GM10248 (cell line): ENCODE measurements around the gene HMCN2.
"Not testable (repeated sequence)": the region's sequence is repeated elsewhere in the genome, so short reads cannot be mapped to it uniquely, and the experiment has no call there.

ENCODE experiments used
- CTCF ChIA-PET: fragments of 300-600 bp; sonication (Branson Sonifier 250); formaldehyde crosslinking; extraction: SDS; loops from one replicate; lab custom pipeline; 2021; ENCODE audit warnings: antibody characterized with exemption; lab: Yijun Ruan, JAX
- POLR2A ChIA-PET: fragments of 350-650 bp; sonication (Branson Sonifier 250); formaldehyde crosslinking; extraction: SDS; loops from one replicate; lab custom pipeline; 2020; ENCODE audit warnings: antibody characterized with exemption; lab: Yijun Ruan, JAX
- DNase-seq: peaks from one replicate; pipeline ENCODE4 v3.0.0; 2012; ENCODE audit errors: extremely low spot score
- TF ChIP-seq, protein P1 (sequence below): IDR thresholded peaks from 2 replicates; pipeline ENCODE4 v1.5.1; 2012; ENCODE audit warnings: mild to moderate bottlenecking, low read depth; ENCODE audit errors: extremely low read depth, missing control alignments, control extremely low read depth

The HMCN2 gene

DNA sequence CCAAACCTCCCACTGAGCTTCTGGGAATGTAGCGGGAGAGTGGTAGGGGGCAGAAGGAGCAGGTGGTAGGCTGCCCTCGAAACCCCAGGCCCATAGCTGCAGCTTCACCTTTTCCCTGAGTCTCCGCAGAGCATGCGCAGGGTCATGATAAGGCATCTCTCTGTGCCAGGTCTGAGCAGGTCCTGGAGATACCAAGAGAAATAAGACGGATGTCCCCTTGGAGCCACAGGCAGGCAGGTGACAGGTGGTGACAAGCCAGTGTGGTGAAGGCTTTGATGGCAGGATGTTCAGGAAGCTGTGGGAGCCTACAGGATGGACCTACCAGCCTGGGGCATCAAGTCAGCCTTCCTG, 68.1 kb downstream of the HMCN2 start:
- DNase-seq = no peak
- TF ChIP-seq, protein P1, sequence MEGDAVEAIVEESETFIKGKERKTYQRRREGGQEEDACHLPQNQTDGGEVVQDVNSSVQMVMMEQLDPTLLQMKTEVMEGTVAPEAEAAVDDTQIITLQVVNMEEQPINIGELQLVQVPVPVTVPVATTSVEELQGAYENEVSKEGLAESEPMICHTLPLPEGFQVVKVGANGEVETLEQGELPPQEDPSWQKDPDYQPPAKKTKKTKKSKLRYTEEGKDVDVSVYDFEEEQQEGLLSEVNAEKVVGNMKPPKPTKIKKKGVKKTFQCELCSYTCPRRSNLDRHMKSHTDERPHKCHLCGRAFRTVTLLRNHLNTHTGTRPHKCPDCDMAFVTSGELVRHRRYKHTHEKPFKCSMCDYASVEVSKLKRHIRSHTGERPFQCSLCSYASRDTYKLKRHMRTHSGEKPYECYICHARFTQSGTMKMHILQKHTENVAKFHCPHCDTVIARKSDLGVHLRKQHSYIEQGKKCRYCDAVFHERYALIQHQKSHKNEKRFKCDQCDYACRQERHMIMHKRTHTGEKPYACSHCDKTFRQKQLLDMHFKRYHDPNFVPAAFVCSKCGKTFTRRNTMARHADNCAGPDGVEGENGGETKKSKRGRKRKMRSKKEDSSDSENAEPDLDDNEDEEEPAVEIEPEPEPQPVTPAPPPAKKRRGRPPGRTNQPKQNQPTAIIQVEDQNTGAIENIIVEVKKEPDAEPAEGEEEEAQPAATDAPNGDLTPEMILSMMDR = no peak
- ChIA-PET POLR2A (no interaction called here), CTCF (no interaction called here)

- ChIA-PET CTCF (interaction anchor here (1.5 kb wide), 1 partner anchor 64 kb away, joined by 5 read pairs; no protein-coding TSS in a partner anchor), POLR2A (interaction anchor here (0.7 kb wide), 1 partner anchor 50 kb away, joined by 4 read pairs; no protein-coding TSS in a partner anchor)
- no peak for DNase-seq
- TF ChIP-seq, protein P1 = no peak
Observed at GRCh38 chr9:130334915-130335314, 69.4 kb downstream of the HMCN2 start.

GRCh38 chr9:130336027-130336610, 70.6 kb downstream of the HMCN2 start:
- POLR2A ChIA-PET = no interaction called here
- CTCF ChIA-PET = interaction anchor here (0.8 to 1.4 kb wide), 3 partner anchors 8 to 21 kb away, joined by 3 read pairs; no protein-coding TSS in a partner anchor
- TF ChIP-seq, protein P1 = no peak
- DNase-seq = no peak

DNA sequence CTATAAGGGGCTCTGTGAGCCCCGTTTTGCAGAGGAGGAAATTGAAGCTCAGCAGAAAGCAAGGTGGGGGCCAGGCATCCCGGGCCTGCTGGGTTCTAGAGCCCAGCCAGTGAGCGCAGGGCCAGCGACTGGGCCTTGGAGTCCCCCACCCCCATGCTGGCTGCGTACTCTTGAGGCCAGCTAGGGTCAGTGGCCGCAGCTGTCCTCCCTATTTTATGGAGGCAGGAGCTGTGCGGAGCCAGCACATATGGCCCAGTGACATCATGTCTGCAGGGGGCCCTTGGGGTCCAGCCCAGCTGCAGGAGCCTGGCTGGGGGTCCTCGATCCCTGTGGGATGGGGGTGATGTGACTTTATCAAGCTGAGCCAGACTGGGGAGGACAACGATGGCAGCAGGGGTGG, 71.3 kb downstream of the HMCN2 start:
- DNase-seq = no peak
- ChIA-PET POLR2A (no interaction called here), CTCF (interaction anchor here (0.8 to 1.4 kb wide), 2 partner anchors 9 to 22 kb away, joined by 3 read pairs; no protein-coding TSS in a partner anchor)
- TF ChIP-seq, protein P1 = no peak

- TF ChIP-seq, protein P1 = no peak
- no peak for DNase-seq
- ChIA-PET CTCF (interaction anchor here (0.8 to 1.4 kb wide), 2 partner anchors 10 to 22 kb away, joined by 3 read pairs; no protein-coding TSS in a partner anchor), POLR2A (no interaction called here)
Observed at GRCh38 chr9:130337318-130337717, 71.8 kb downstream of the HMCN2 start.

GRCh38 chr9:130337784-130338380, 72.3 kb downstream of the HMCN2 start:
- TF ChIP-seq, protein P1 = no peak
- CTCF ChIA-PET = no interaction called here
- POLR2A ChIA-PET = no interaction called here
- no peak for DNase-seq

DNA sequence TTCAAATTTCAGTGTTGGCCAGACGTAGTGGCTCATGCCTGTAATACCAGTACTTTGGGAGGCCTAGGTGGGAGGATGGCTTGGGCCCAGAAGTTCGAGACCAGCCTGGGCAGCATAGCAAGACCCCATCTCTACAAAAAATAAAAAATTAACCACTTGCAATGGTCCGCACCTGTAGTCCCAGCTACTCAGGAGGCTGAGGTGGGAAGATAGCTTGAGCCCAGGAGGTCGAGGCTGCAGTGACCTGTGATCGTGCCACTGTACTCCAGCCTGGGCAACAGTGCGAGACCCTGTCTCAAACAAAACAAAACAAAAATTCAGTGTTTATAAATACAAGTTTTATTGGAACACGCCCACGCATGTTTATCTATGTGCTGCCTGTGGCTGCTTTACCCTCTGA, 73.3 kb downstream of the HMCN2 start:
- DNase-seq, CTCF ChIA-PET, POLR2A ChIA-PET: not testable (repeated sequence)
